Calu3 (cell line): Measurements from ENCODE around the gene HMX3. TPM values are rescaled to one million over a fixed set of nuclear protein-coding genes. Genes with fewer than 3 reads are reported as not detected.
A peak's percentile ranks its signal among the peaks of the same experiment; 100 is the strongest.

Experiments used
- BruUV-seq: library from RNA; stranded (reverse); fragments of 400-500 nt; replicated peaks from 2 replicates; lab custom pipeline; 2021; lab: Mats Ljungman, UMichigan
- CTCF ChIA-PET: fragments of 300-600 bp; sonication (Branson Sonifier 250); formaldehyde crosslinking; loops from one replicate; lab custom pipeline; 2022; ENCODE audit warnings: antibody characterized with exemption; lab: Charles Lee
- DNase-seq: peaks from one replicate; pipeline ENCODE4 v3.0.0; 2022
- H3K27ac Mint-ChIP-seq: one replicate; pipeline ENCODE4 v1.8.0; 2022; ENCODE audit warnings: mixed read lengths; ENCODE audit not compliant: unreplicated experiment
- H3K27me3 Mint-ChIP-seq: one replicate; pipeline ENCODE4 v1.8.0; 2022; ENCODE audit warnings: mixed read lengths; ENCODE audit not compliant: unreplicated experiment
- H3K36me3 Mint-ChIP-seq: one replicate; pipeline ENCODE4 v1.8.0; 2022; ENCODE audit warnings: mild to moderate bottlenecking, moderate library complexity, mixed read lengths; ENCODE audit not compliant: insufficient read depth, unreplicated experiment
- H3K4me1 Mint-ChIP-seq: one replicate; pipeline ENCODE4 v1.8.0; 2022; ENCODE audit warnings: mild to moderate bottlenecking, low read depth, mixed read lengths; ENCODE audit not compliant: unreplicated experiment
- H3K4me3 Mint-ChIP-seq: one replicate; pipeline ENCODE4 v1.8.0; 2022; ENCODE audit warnings: mild to moderate bottlenecking, low read depth, moderate library complexity, mixed read lengths; ENCODE audit not compliant: unreplicated experiment
- H3K9me3 Mint-ChIP-seq: one replicate; pipeline ENCODE4 v1.8.0; 2022; ENCODE audit warnings: low read depth, mixed read lengths; ENCODE audit not compliant: unreplicated experiment
- CTCF ChIP-seq: fragments of 200-600 bp; IDR thresholded peaks from one replicate; pipeline ENCODE4 v1.8.0; 2022; ENCODE audit warnings: antibody characterized with exemption; ENCODE audit not compliant: unreplicated experiment
- intact Hi-C: fragments of 100-400 bp; cut with micrococcal nuclease; formaldehyde crosslinking; loops from one replicate; pipeline ENCODE4 v1.10.0; 2022; ENCODE audit not compliant: unreplicated experiment
- total RNA-seq: library from RNA; stranded (reverse); gene quantifications from 2 replicates; pipeline ENCODE4 v1.2.3, GENCODE V29; 2022

The HMX3 gene
- total RNA-seq, 1 experiment from 2014 or later = not detected

DNA sequence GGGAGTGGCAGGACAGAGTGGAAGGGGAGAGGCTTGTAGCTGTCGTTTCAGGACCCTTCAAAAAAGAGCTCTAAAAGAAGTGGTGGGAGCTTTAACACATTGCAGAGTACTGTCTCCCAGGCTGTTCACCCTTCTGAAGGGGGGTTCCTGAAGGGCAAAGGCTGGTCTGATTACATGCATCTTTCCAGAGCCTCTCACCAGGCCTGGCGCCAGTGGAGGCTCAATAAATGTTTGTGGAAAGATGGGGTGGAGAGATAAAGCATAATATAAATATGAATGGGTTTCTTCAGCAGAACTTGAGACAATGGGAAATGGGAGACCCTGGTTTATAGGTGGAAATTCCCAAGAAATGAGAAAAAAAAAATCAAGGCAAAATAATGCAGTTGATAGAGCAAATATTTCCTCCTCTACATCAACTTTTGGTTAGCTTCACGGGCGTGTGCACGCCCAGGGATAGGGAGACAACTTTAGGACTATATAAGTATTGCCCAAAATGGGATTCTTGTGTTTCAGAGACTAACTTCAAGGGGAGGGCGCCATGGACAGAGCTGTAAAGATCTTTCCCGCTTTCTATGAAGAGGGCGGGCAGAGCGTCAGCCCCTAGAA lies 17.8 kb downstream of the HMX3 start:
- Mint-ChIP-seq H3K36me3 (peaks cover 32% of the 10 kb centered on the region), H3K9me3 (no peaks in the 10 kb centered on the region), H3K4me1 (peaks cover 27% of the 10 kb centered on the region), H3K4me3 (peak overlapping the region; percentile 93), H3K27ac (peak overlapping the region; percentile 96), H3K27me3 (peaks cover 11% of the 10 kb centered on the region)
- no peak for DNase-seq
- no peak for TF ChIP-seq CTCF
- intact Hi-C loops = no loop called here
- CTCF ChIA-PET = interaction anchor here (0.9 to 1.0 kb wide), 2 partner anchors 14 to 224 kb away, joined by 3 to 6 read pairs; no protein-coding TSS in a partner anchor
- no TSS peak for BruUV-seq

- Mint-ChIP-seq H3K4me3 (peak within 1 kb of the TSS; percentile 93), H3K27ac (peak within 1 kb of the TSS; percentile 96), H3K27me3 (peaks cover 5% of the 10 kb centered on the region), H3K4me1 (peaks cover 27% of the 10 kb centered on the region), H3K36me3 (peaks cover 32% of the 10 kb centered on the region), H3K9me3 (no peaks in the 10 kb centered on the region)
- intact Hi-C loops = no loop called here
- CTCF ChIA-PET = interaction anchor here (0.9 to 1.0 kb wide), 2 partner anchors 15 to 224 kb away, joined by 3 to 6 read pairs; no protein-coding TSS in a partner anchor
- TF ChIP-seq CTCF = no peak
- no TSS peak for BruUV-seq
- peak; percentile 88 for DNase-seq
Measured at GRCh38 chr10:123154092-123154710, 18.4 kb downstream of the HMX3 start, which contains the start of gene BUB3. Gene BUB3 (plus strand): TSS chr10:123154402. CDS start chr10:123154918, 516 bp downstream.

- no peaks in the 10 kb centered on the region for H3K27me3 Mint-ChIP-seq
- H3K9me3 Mint-ChIP-seq = no peaks in the 10 kb centered on the region
- peaks cover 27% of the 10 kb centered on the region for H3K4me1 Mint-ChIP-seq
- intact Hi-C loops = no loop called here
- CTCF ChIA-PET = interaction anchor here (0.9 kb wide), 1 partner anchor 223 kb away, joined by 3 read pairs; no protein-coding TSS in a partner anchor
- no TSS peak for BruUV-seq
- TF ChIP-seq CTCF = no peak
- H3K4me3 Mint-ChIP-seq = peak overlapping the region; percentile 93
- H3K27ac Mint-ChIP-seq = peak overlapping the region; percentile 96
- peak; percentile 42 for DNase-seq
- peaks cover 32% of the 10 kb centered on the region for H3K36me3 Mint-ChIP-seq
Measured at GRCh38 chr10:123154711-123155505, 19.1 kb downstream of the HMX3 start.

GRCh38 chr10:123156078-123156477 lies 20.3 kb downstream of the HMX3 start:
- DNase-seq = no peak
- Mint-ChIP-seq H3K27me3 (no peaks in the 10 kb centered on the region), H3K27ac (peak overlapping the region; percentile 56), H3K9me3 (no peaks in the 10 kb centered on the region), H3K4me1 (peaks cover 27% of the 10 kb centered on the region), H3K36me3 (peaks cover 39% of the 10 kb centered on the region), H3K4me3 (peak overlapping the region; percentile 93)
- BruUV-seq = TSS peak; percentile 36
- intact Hi-C loops = no loop called here
- TF ChIP-seq CTCF = no peak
- CTCF ChIA-PET = no interaction called here
